ENCODE measurements around the gene GATAD2B. TPM values are rescaled to one million over a fixed set of nuclear protein-coding genes. Genes with fewer than 3 reads are reported as not detected.

The GATAD2B gene
- total and polyA plus RNA-seq, 10 donors: 3.7 to 68.1 (median 47.6) TPM

GRCh38 chr1:153800516-153800915, 122.3 kb downstream of the GATAD2B start:
- no peak overlapping the region for H3K4me3 ChIP-seq
- H3K4me1 ChIP-seq: peaks cover 3 to 50% (median 33%) of the 10 kb centered on the region in 6 donors
- no peaks in the 10 kb centered on the region for H3K9me3 ChIP-seq
- H3K27ac ChIP-seq: no peak overlapping the region
- TF ChIP-seq CTCF (IDR thresholded peaks at IDR 0.05 in 8 of 11, conservative IDR thresholded peaks at IDR 0.05 in 3 of 11): no peak
- TF ChIP-seq POLR2A (IDR thresholded peaks at IDR 0.05): no peak
- peak in 1 of 3 donors; percentile 40 for TF ChIP-seq POLR2AphosphoS5 (IDR thresholded peaks at IDR 0.05)
- 76 to 92% (median 85%) methylated on average over 5 to 7 of the region's 7 CpGs; no CpG with 5 or more reads in 1 of the 5 donors for WGBS, 5 donors
- no peaks in the 10 kb centered on the region for H3K27me3 ChIP-seq (replicated peaks in 1 of 7)
- no peak for DNase-seq
- intact Hi-C loops (cut with DNase I; ENCODE audit: low total_unique reads): no loop called here
- H3K36me3 ChIP-seq: peaks cover 0 to 26% (median 2%) of the 10 kb centered on the region in 6 donors

- H3K36me3 ChIP-seq: peaks cover 0 to 26% (median 2%) of the 10 kb centered on the region in 6 donors
- H3K27ac ChIP-seq: no peak overlapping the region
- TF ChIP-seq POLR2A (IDR thresholded peaks at IDR 0.05) (no peak), POLR2AphosphoS5 (IDR thresholded peaks at IDR 0.05) (peak in 1 of 3 donors; percentile 67)
- intact Hi-C loops (cut with DNase I; ENCODE audit: low total_unique reads): loop anchor here (5.0 kb wide), 1 partner anchor 182 kb away; no protein-coding TSS in a partner anchor
- H3K9me3 ChIP-seq: no peaks in the 10 kb centered on the region
- peaks cover 3 to 47% (median 26%) of the 10 kb centered on the region in 6 donors for H3K4me1 ChIP-seq
- DNase-seq: no peak
- 93 to 96% (median 94%) methylated on average over 24 to 27 of the region's 27 CpGs for WGBS, 5 donors
- no peaks in the 10 kb centered on the region for H3K27me3 ChIP-seq (replicated peaks in 1 of 7)
- H3K4me3 ChIP-seq: no peak overlapping the region
Observed at GRCh38 chr1:153799566-153800465, 123.0 kb downstream of the GATAD2B start.

GRCh38 chr1:153799016-153799415, 123.8 kb downstream of the GATAD2B start:
- intact Hi-C loops (cut with DNase I; ENCODE audit: low total_unique reads): loop anchor here (5.0 kb wide), 1 partner anchor 183 kb away; no protein-coding TSS in a partner anchor
- 88 to 98% (median 93%) methylated on average over 4 of the region's 4 CpGs for WGBS, 5 donors
- H3K27me3 ChIP-seq (replicated peaks in 1 of 7): no peaks in the 10 kb centered on the region
- H3K27ac ChIP-seq: no peak overlapping the region
- H3K36me3 ChIP-seq: peaks cover 0 to 26% (median 2%) of the 10 kb centered on the region in 6 donors
- DNase-seq: no peak
- no peaks in the 10 kb centered on the region for H3K9me3 ChIP-seq
- TF ChIP-seq POLR2A (IDR thresholded peaks at IDR 0.05): no peak
- TF ChIP-seq CTCF (IDR thresholded peaks at IDR 0.05 in 8 of 11, conservative IDR thresholded peaks at IDR 0.05 in 3 of 11): no peak
- no peak for TF ChIP-seq POLR2AphosphoS5 (IDR thresholded peaks at IDR 0.05)
- no peak overlapping the region for H3K4me3 ChIP-seq
- peaks cover 3 to 39% (median 19%) of the 10 kb centered on the region in 6 donors for H3K4me1 ChIP-seq

GRCh38 chr1:153798468-153798780, 124.3 kb downstream of the GATAD2B start:
- Histone ChIP-seq H3K27ac (no peak overlapping the region), H3K4me3 (no peak overlapping the region), H3K9me3 (no peaks in the 10 kb centered on the region), H3K36me3 (peaks cover 0 to 26% (median 2%) of the 10 kb centered on the region in 6 donors), H3K4me1 (peaks cover 3 to 34% (median 13%) of the 10 kb centered on the region in 6 donors), H3K27me3 (replicated peaks in 1 of 7) (no peaks in the 10 kb centered on the region)
- 88 to 95% (median 90%) methylated on average over 3 of the region's 3 CpGs; no CpG with 5 or more reads in 1 of the 5 donors for whole genome bisulfite sequencing, 5 donors
- intact Hi-C loops (cut with DNase I; ENCODE audit: low total_unique reads): loop anchor here (5.0 kb wide), 1 partner anchor 184 kb away; no protein-coding TSS in a partner anchor
- no peak for DNase-seq
- TF ChIP-seq POLR2AphosphoS5 (IDR thresholded peaks at IDR 0.05) (peak in 1 of 3 donors; percentile 18), CTCF (IDR thresholded peaks at IDR 0.05 in 8 of 11, conservative IDR thresholded peaks at IDR 0.05 in 3 of 11) (no peak), POLR2A (IDR thresholded peaks at IDR 0.05) (no peak)
